Hypothalamus (tissue), 51 donors: ENCODE data around the gene NUDT13.
A peak's percentile ranks its signal among the peaks of the same experiment; 100 is the strongest.

Experiments used
- DNase-seq, 51 donors: peaks; one replicate each; lab custom pipeline; 2025; lab: John Stamatoyannopoulos, UW

Gene NUDT13

GRCh38 chr10:73161079-73161478 lies 50.8 kb downstream of the NUDT13 start:
- DNase-seq, result no peak

GRCh38 chr10:73161662-73162061 lies 51.4 kb downstream of the NUDT13 start:
- DNase-seq, result no peak

GRCh38 chr10:73163096-73163495 lies 52.8 kb downstream of the NUDT13 start:
- no peak for DNase-seq

- no peak for DNase-seq
These were observed 56.7 kb downstream of the NUDT13 start for GRCh38 chr10:73166972-73167371.

GRCh38 chr10:73167458-73167782 lies 57.2 kb downstream of the NUDT13 start:
- DNase-seq, result no peak

GRCh38 chr10:73167783-73168464 lies 57.7 kb downstream of the NUDT13 start, which contains the start of the genes ECD and FAM149B1:
ECD (minus strand) TSS chr10:73168008; CDS start chr10:73163937, 4,071 bp downstream.
FAM149B1 (plus strand) TSS chr10:73168119; CDS start chr10:73168340, 221 bp downstream.
- DNase-seq, result peak; percentile 70 to 97 (median 90)

- DNase-seq, result peak in 3 of 51 donors; percentile 39 to 84 (median 47)
These were observed 58.2 kb downstream of the NUDT13 start for GRCh38 chr10:73168465-73168803.

GRCh38 chr10:73169320-73169719 lies 59.1 kb downstream of the NUDT13 start:
- no peak for DNase-seq

- DNase-seq, result no peak
These were observed 62.6 kb downstream of the NUDT13 start for GRCh38 chr10:73172867-73173266.

GRCh38 chr10:73174148-73174925 lies 64.1 kb downstream of the NUDT13 start:
- DNase-seq, result no peak
